Measurements from ENCODE around the gene MMP14. TPM values are rescaled to one million over a fixed set of nuclear protein-coding genes. Genes with fewer than 3 reads are reported as not detected.

The MMP14 gene
- total RNA-seq, 1 experiment from 2014 or later, result 117 TPM

Other genes starting within 250 kb of the MMP14 start
- 282 and 328 TPM in 2 replicates for gene DAD1, start 247.4 kb upstream of the MMP14 start, total RNA-seq (2014; rRNA removed; shearing (Covaris generic))
- gene ABHD4, start 238.3 kb upstream of the MMP14 start, total RNA-seq (2014; rRNA removed; shearing (Covaris generic)), result 7.1 and 7.3 TPM in 2 replicates
- not detected in 2 replicates for gene OR6J1, start 192.2 kb upstream of the MMP14 start, total RNA-seq (2014; rRNA removed; shearing (Covaris generic))
- 42.9 and 54.4 TPM in 2 replicates for gene OXA1L, start 69.9 kb upstream of the MMP14 start, total RNA-seq (2014; rRNA removed; shearing (Covaris generic))
- gene SLC7A7, start 21.1 kb upstream of the MMP14 start, total RNA-seq (2014; rRNA removed; shearing (Covaris generic)), result 0.09 and 0.13 TPM in 2 replicates
- gene MRPL52, start 6.7 kb upstream of the MMP14 start, total RNA-seq (2014; rRNA removed; shearing (Covaris generic)), result 58.2 and 108 TPM in 2 replicates
- gene LRP10, start 35.2 kb downstream of the MMP14 start, total RNA-seq (2014; rRNA removed; shearing (Covaris generic)), result 37.4 and 41.4 TPM in 2 replicates
- gene REM2, start 46.6 kb downstream of the MMP14 start, total RNA-seq (2014; rRNA removed; shearing (Covaris generic)), result 0.05 TPM in 1 of 2 replicates, not detected in the other
- 67.8 and 86.9 TPM in 2 replicates for gene RBM23, start 82.6 kb downstream of the MMP14 start, total RNA-seq (2014; rRNA removed; shearing (Covaris generic))
- 43.9 and 67.8 TPM in 2 replicates for gene PRMT5, start 92.8 kb downstream of the MMP14 start, total RNA-seq (2014; rRNA removed; shearing (Covaris generic))
- 37.3 and 39.5 TPM in 2 replicates for gene HAUS4, start 120.5 kb downstream of the MMP14 start, total RNA-seq (2014; rRNA removed; shearing (Covaris generic))
- 116 and 125 TPM in 2 replicates for gene AJUBA, start 146.0 kb downstream of the MMP14 start, total RNA-seq (2014; rRNA removed; shearing (Covaris generic))
- gene C14orf93, start 173.6 kb downstream of the MMP14 start, total RNA-seq (2014; rRNA removed; shearing (Covaris generic)), result 3.2 and 6.5 TPM in 2 replicates
- 226 and 255 TPM in 2 replicates for gene PSMB5, start 198.3 kb downstream of the MMP14 start, total RNA-seq (2014; rRNA removed; shearing (Covaris generic))
- gene PSMB11, start 205.6 kb downstream of the MMP14 start, total RNA-seq (2014; rRNA removed; shearing (Covaris generic)), result not detected in 2 replicates
- gene CDH24, start 220.9 kb downstream of the MMP14 start, total RNA-seq (2014; rRNA removed; shearing (Covaris generic)), result 4.8 and 9.1 TPM in 2 replicates